ENCODE measurements around the gene MXRA8. TPM values are rescaled to one million over a fixed set of nuclear protein-coding genes. Genes with fewer than 3 reads are reported as not detected.

MXRA8 gene
- total RNA-seq, 1 experiment from 2014 or later = 9.6 TPM

GRCh38 chr1:1399872-1400575, 41.7 kb upstream of the MXRA8 start:
- Histone ChIP-seq H3K79me1 (ENCODE audit: insufficient read depth, low read depth, low read length, poor library complexity, severe bottlenecking) (peaks cover 12% of the 10 kb centered on the region), H3K14ac (ENCODE audit: insufficient read depth, low read length) (peak overlapping the region; percentile 76), H4K8ac (replicated peaks; ENCODE audit: insufficient read length, low read depth, low read length) (no peak overlapping the region), H2BK15ac (ENCODE audit: low read depth, low read length) (no peak overlapping the region), H2BK5ac (ENCODE audit: insufficient read length, low read length) (no peak overlapping the region), H3K23ac (ENCODE audit: insufficient read length, low read depth, low read length) (no peak overlapping the region), H3K9ac (ENCODE audit: extremely low read depth, insufficient read length, low read length) (peak overlapping the region; percentile 88), H4K20me1 (ENCODE audit: control insufficient read depth, insufficient read depth, insufficient read length) (peaks cover 2% of the 10 kb centered on the region), H3T11ph (ENCODE audit: low read length) (no peak overlapping the region), H4K91ac (ENCODE audit: insufficient read length, low read depth, low read length) (no peak overlapping the region), H3K4me1 (ENCODE audit: insufficient read depth, low read length) (no peaks in the 10 kb centered on the region), H3K4ac (ENCODE audit: low read depth, low read length) (no peak overlapping the region), H3K27ac (ENCODE audit: insufficient read length, low read depth, low read length) (no peak overlapping the region), H2BK20ac (ENCODE audit: low read depth, low read length, poor library complexity, severe bottlenecking) (no peak overlapping the region), H2AK5ac (ENCODE audit: insufficient read length, low read length) (no peak overlapping the region), H3K56ac (ENCODE audit: insufficient read length, low read depth, low read length) (no peak overlapping the region), H2BK12ac (ENCODE audit: insufficient read length, low read depth, low read length) (no peak overlapping the region), H2BK120ac (ENCODE audit: low read depth, low read length, poor library complexity, severe bottlenecking) (no peak overlapping the region), H3K4me2 (ENCODE audit: insufficient read depth, insufficient read length, low read length) (peak overlapping the region; percentile 69), H3K9me3 (ENCODE audit: control insufficient read depth, low read depth, low read length) (no peaks in the 10 kb centered on the region), H3K18ac (ENCODE audit: insufficient read length, low read depth, low read length) (no peak overlapping the region), H3K79me2 (ENCODE audit: insufficient read depth, low read length) (peaks cover 8% of the 10 kb centered on the region; the same call in 1 of the 2 replicates), H2AFZ (ENCODE audit: low read length) (no peak overlapping the region), H3K23me2 (ENCODE audit: insufficient read length, low read depth, low read length, poor library complexity, severe bottlenecking) (peaks cover 11% of the 10 kb centered on the region), H3K27me3 (ENCODE audit: insufficient read depth, low read length) (no peaks in the 10 kb centered on the region), H4K5ac (ENCODE audit: insufficient read length, low read depth, low read length) (no peak overlapping the region)
- Mint-ChIP-seq H3K36me3 (ENCODE audit: insufficient read depth in 1 of 3, low read depth in 3 of 3) (peaks cover 50 to 88% (median 70%) of the 10 kb centered on the region in 3 experiments), H3K27me3 (ENCODE audit: low read depth) (peaks cover 1% of the 10 kb centered on the region; the same call in 1 of the 2 replicates), H3K9me3 (peaks cover 0 to 2% of the 10 kb centered on the region in 2 experiments; a peak in 2 of 5 replicates), H3K4me1 (peaks cover 24 to 32% of the 10 kb centered on the region in 2 experiments), H3K27ac (peak overlapping the region; percentile 83 to 96 (median 93); a peak in 6 of 7 replicates), H3K4me3 (peak overlapping the region; percentile 90)
- DNase-seq = no peak
- TF ChIP-seq CTCF (conservative IDR thresholded peaks at IDR 0.05) = no peak
- WGBS (ENCODE audit: extremely low coverage, insufficient read length, low lambda C conversion rate) = no CpG with 5 or more reads among the region's 34 CpGs

Measured in H9 (cell line).